Activated effector memory CD4-positive, alpha-beta T cell treated with Interleukin-2 at 50 U/mL for 16 hours (primary cell): ENCODE measurements around the gene POLA1.
"Not testable (repeated sequence)": the region's sequence is repeated elsewhere in the genome, so short reads cannot be mapped to it uniquely, and the experiment has no call there.

Experiments used
- DNase-seq: peaks from one replicate; pipeline ENCODE4 v3.0.0-alpha.2; 2020

POLA1 gene

DNA sequence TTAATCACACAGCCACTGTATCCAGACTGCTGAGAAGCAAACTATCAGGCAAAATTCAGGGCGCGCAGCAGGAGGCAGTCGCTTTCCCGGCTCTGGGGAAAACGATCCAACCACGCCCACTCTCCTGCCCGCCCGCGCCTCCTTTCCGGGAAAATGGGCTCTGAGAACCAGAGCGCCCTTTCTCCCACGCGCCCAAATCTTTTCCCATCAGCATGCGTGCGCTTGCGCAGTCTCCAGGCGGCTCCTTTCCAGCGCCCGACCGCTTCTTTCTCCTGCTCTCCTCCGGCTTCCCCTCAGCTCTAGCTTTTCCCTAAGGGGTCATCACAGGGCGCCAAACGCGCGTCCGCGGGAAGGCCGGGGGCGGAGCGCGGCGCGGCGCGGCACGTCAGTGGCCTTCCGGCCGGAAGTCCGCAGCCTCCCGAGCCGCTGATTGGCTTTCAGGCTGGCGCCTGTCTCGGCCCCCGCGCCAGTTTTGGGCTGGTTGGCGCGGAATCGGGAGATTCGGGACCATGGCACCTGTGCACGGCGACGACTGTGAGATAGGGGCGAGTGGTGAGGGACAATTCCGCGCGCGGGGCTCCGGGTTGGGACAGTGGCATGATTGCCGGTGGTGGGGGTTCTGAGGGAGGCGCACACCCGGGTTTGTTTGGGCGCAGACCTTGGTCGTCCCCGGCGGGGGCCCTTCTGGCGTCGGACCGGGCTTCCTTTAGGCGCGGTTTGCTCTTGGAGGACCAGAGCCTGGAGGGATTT lies at the start of gene POLA1:
TSS of gene POLA1 (plus strand) at position 466 of the 750 bp plus-strand sequence. CDS start at position 510, 44 bp downstream.
- peak; percentile 45 for DNase-seq

GRCh38 chrX:24646006-24646405 lies 47.7 kb upstream of the POLA1 start:
- DNase-seq = no peak

GRCh38 chrX:24646745-24647182 lies 47.0 kb upstream of the POLA1 start:
- no peak for DNase-seq

GRCh38 chrX:24647257-24648058 lies 46.3 kb upstream of the POLA1 start, which contains the start of gene PCYT1B:
PCYT1B (minus strand) TSS chrX:24647347; CDS start chrX:24647105, 242 bp downstream.
- DNase-seq = peak; percentile 20

DNA sequence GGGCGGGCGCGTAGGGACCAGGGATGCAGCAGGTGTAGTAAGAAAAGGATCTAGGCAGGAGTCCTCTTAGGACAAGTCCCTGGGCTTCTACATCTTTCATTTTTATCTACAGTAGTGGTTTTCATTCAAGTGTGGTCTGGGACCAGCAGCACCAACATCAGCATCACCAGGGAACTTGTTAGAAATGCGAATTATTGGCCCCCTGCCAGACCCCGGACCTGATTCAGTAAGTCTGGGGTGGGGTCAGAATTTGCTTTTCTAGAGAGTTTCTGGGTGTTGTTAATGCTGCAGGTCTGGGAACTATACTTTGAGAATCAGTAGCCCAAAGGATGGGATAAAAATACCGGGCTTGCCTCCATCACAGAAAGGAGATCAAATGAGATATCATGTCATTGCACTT lies 45.2 kb upstream of the POLA1 start:
- no peak for DNase-seq

DNA sequence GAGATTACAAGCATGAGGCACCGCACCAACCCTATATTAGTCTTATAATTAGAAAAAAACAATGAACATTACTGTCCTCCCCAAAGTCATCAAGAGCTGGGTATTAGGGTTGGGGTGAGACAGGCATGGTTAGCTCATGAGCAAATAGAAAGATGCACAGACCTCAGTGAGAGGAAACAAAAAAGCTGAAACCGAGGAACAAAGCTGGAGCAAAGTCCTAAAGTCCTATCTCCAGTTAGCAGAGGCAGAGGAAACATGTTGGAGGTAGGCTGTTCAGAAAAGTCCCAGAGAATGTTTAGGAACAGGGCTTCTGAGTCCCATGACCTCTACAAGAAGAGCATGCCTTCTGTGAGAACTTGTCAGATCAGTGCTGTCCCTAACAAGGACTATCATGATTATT lies 41.9 kb upstream of the POLA1 start:
- DNase-seq = no peak

- not testable (repeated sequence) for DNase-seq
Observed at GRCh38 chrX:24655679-24656078, 38.0 kb upstream of the POLA1 start.

- no peak for DNase-seq
Observed at GRCh38 chrX:24657671-24658386, 35.9 kb upstream of the POLA1 start.

DNA sequence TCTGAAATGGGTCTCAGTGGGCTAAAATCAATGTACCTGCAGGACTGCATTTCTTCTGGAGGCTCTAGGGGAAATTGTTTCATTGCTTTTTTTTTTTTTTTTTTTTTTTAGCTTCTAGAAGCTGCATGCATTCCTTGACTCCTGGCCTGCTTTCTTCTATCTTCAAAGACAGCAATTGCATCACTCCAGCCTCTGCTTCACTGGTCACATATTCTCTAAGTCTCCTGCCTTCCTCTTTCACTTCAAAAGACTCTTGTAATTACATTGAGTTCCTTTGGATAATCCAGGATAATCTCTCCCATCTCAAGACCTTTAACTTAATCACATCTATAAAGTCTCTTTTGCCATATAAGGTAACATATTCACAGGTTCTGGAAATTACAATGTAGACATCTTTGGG lies 35.3 kb upstream of the POLA1 start:
- DNase-seq = no peak

DNA sequence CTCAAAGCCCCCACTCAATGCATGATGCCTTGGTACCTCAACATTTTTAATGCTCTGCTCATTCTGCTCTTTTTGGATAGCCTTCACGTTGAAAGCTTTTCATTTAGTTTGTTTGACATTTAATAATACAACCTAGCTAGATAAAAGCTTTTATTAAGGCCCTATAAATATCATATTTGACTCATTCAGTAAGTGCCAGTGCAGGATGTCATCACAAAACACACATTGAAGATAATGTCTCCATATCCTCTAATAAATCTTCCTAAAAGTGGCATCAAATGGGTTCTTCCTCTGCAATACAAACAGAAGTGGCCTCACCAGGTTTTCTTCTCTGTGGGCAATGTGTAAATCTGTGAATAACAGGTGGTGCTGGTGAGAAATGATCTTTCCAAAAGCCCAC lies 34.6 kb upstream of the POLA1 start:
- DNase-seq = no peak

DNA sequence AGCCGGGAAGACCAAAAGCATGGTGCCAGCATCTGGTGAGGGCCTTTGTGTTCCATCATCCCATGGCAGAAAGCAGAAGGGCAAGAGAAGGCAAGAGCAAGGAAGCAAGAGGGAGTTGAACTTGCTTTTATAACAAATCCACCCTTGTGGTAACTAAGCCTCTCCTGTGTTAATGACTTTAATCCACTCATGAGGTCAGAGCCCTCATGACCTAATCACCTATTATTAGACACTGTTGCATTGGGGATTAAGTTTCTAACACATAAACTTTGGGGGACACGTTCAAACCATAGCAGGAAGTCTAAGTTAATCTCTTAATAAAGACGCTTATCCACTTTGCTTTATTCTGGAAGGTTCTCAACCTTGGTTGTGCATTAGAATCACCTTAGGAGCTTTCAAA lies 34.1 kb upstream of the POLA1 start:
- DNase-seq = no peak

- DNase-seq = no peak
Observed at GRCh38 chrX:24661292-24661691, 32.4 kb upstream of the POLA1 start.

- DNase-seq = no peak
Observed at GRCh38 chrX:24662352-24662751, 31.4 kb upstream of the POLA1 start.

DNA sequence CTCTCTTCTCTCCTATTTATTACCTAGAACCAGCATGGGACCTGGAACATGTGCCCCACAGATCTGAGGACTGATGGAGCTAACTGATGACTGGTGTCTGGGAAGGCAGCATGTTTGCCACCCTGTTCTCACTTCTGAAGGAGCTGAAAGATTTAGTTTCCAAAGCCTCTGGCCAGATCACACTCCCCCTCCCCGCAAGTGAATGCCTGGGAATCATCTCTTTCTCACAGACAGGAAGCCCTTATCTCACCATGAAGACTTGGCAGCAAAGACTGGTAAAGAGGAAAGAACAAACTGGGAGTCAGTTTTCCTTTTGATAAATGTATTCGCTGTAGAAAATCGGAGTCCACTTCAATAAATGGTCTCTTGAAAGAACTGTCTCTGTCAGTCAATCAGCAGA lies 25.6 kb upstream of the POLA1 start:
- DNase-seq = no peak

- DNase-seq = no peak
Observed at GRCh38 chrX:24672701-24673190, 21.0 kb upstream of the POLA1 start.

DNA sequence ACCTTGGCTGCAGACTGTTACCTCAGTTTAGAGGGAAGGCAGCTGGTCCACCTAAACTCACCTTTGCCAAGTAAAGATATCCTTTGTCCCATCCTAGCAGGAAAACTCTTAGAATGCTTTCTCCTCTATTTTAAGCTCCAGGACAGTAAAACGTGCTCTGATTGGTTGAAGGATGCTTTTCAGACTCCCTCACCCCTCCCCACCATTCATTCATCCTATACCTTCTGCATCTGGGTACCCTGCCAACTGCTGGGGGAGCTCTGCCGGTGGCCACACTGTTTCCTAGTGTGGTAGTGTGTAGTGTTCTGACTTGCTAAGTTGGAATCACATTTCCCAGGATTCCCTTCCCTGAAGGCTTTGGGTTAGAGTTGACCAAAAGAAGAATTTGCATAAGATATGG lies 20.3 kb upstream of the POLA1 start:
- no peak for DNase-seq

GRCh38 chrX:24676403-24677024 lies 17.2 kb upstream of the POLA1 start:
- DNase-seq = no peak

- DNase-seq = no peak
Observed at GRCh38 chrX:24682739-24683432, 10.8 kb upstream of the POLA1 start.

DNA sequence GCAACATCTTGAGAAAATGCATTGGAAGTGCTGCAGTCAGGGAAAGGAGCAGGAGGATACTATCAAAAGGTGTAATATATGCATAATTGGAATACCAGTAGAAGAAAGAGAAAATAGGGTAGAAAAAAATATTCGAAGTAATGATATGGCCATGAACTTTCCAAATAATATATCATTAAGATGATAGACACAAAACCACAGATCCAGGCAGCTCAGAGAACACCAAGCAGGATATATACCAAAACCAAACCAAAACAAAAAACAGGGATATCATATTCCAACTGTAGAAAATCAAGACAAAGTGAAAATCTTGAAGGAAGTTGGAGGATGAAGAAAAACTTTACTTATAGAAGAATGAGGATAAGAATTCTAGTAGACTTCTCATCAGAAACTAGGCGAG lies 9.7 kb upstream of the POLA1 start:
- no peak for DNase-seq

DNA sequence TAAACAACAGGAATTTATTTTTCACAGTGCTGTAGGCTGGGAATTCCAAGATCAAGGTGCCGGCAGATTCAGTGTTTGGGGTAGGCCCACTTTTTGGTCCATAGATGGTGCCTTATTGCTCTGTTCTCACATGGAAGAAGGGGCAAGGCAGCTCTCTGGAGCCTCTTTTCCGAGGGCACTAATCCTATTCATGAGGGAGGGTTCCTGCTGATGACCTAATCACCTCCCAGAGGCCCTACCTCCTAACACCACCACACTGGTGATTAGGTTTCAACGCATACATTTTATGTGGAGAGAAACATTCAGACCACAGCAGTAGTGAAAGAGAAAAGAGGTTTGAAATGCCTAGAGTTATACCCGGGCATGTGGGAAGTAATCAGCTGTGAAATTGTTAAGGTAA lies 1.4 kb upstream of the POLA1 start:
- no peak for DNase-seq

DNA sequence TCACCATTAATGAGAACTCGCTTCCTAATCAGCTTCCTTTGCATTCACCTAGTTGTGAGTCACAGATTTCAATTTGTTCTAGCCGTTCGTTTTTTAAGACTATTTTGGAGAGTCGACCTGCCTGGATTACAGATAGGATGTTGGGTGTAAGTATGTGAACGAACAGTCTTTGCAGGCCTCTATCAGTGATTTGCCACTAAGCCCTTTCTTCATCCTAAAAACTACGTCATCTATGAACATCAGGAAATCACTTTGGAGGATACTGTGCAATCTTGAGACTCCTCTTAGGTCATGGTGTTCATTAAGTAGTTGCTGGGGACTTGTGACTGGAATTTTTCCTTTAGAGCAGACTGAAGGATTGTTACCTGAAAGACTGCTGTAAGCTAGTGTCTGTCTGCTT lies 1.1 kb downstream of the POLA1 start:
- no peak for DNase-seq

GRCh38 chrX:24696294-24696693 lies 2.6 kb downstream of the POLA1 start:
- DNase-seq = no peak
